Left ventricle myocardium inferior (tissue), 1 donor: ENCODE measurements around the gene NFKB1. TPM values are rescaled to one million over a fixed set of nuclear protein-coding genes. Genes with fewer than 3 reads are reported as not detected.

Experiments used
- DNase-seq: peaks from one replicate; pipeline ENCODE4 v3.0.0-alpha.2; 2020
- H3K27ac ChIP-seq: fragments of 200-600 bp; replicated peaks from 2 replicates; pipeline ENCODE4 v1.8.0; 2021
- H3K27me3 ChIP-seq: fragments of 200-600 bp; 2 replicates; pipeline ENCODE4 v1.8.0; 2021; ENCODE audit warnings: low read depth
- H3K36me3 ChIP-seq: fragments of 200-600 bp; 2 replicates; pipeline ENCODE4 v1.8.0; 2021
- H3K4me1 ChIP-seq: fragments of 200-600 bp; 2 replicates; pipeline ENCODE4 v1.8.0; 2021
- H3K4me3 ChIP-seq: fragments of 200-600 bp; 2 replicates; pipeline ENCODE4 v1.8.0; 2021; ENCODE audit warnings: mild to moderate bottlenecking, moderate library complexity
- H3K9me3 ChIP-seq: fragments of 200-600 bp; replicated peaks from 2 replicates; pipeline ENCODE4 v1.8.0; 2021
- intact Hi-C: fragments of 100-400 bp; cut with micrococcal nuclease; formaldehyde crosslinking; loops from one replicate; pipeline ENCODE4 v1.11.0; 2022
- total RNA-seq: library from RNA; stranded (reverse); fragmentation: NEBNext Ultra II Directional; extraction: Animal tissue kit (Norgen Biotek cat#: 25700); gene quantifications from one replicate; pipeline ENCODE4 v1.2.1, GENCODE V29; 2021
- TF ChIP-seq, protein P1 (sequence below): fragments of 200-600 bp; IDR thresholded peaks from 2 replicates; pipeline ENCODE4 v1.8.0; 2021; ENCODE audit warnings: antibody characterized with exemption, mild to moderate bottlenecking, borderline replicate concordance
- donor health status: DM: no; HTN: yes; CAD: no; lungs with severe emphysema.

Gene NFKB1
- total RNA-seq, 1 donor from 2014 or later, result 18.0 TPM

GRCh38 chr4:102517753-102518152, 16.6 kb downstream of the NFKB1 start:
- TF ChIP-seq, protein P1, sequence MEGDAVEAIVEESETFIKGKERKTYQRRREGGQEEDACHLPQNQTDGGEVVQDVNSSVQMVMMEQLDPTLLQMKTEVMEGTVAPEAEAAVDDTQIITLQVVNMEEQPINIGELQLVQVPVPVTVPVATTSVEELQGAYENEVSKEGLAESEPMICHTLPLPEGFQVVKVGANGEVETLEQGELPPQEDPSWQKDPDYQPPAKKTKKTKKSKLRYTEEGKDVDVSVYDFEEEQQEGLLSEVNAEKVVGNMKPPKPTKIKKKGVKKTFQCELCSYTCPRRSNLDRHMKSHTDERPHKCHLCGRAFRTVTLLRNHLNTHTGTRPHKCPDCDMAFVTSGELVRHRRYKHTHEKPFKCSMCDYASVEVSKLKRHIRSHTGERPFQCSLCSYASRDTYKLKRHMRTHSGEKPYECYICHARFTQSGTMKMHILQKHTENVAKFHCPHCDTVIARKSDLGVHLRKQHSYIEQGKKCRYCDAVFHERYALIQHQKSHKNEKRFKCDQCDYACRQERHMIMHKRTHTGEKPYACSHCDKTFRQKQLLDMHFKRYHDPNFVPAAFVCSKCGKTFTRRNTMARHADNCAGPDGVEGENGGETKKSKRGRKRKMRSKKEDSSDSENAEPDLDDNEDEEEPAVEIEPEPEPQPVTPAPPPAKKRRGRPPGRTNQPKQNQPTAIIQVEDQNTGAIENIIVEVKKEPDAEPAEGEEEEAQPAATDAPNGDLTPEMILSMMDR, result no peak
- Histone ChIP-seq H3K27me3 (no peaks in the 10 kb centered on the region), H3K4me1 (peaks cover 52% of the 10 kb centered on the region), H3K36me3 (no peaks in the 10 kb centered on the region), H3K27ac (no peak overlapping the region), H3K9me3 (peaks cover 14% of the 10 kb centered on the region), H3K4me3 (no peak overlapping the region)
- no peak for DNase-seq
- intact Hi-C loops, result no loop called here

GRCh38 chr4:102518703-102519131, 17.6 kb downstream of the NFKB1 start:
- H3K27ac ChIP-seq, result no peak overlapping the region
- intact Hi-C loops, result no loop called here
- TF ChIP-seq, protein P1, result no peak
- no peaks in the 10 kb centered on the region for H3K27me3 ChIP-seq
- peaks cover 61% of the 10 kb centered on the region for H3K4me1 ChIP-seq
- DNase-seq, result no peak
- H3K9me3 ChIP-seq, result peaks cover 14% of the 10 kb centered on the region
- H3K36me3 ChIP-seq, result no peaks in the 10 kb centered on the region
- H3K4me3 ChIP-seq, result no peak overlapping the region

DNA sequence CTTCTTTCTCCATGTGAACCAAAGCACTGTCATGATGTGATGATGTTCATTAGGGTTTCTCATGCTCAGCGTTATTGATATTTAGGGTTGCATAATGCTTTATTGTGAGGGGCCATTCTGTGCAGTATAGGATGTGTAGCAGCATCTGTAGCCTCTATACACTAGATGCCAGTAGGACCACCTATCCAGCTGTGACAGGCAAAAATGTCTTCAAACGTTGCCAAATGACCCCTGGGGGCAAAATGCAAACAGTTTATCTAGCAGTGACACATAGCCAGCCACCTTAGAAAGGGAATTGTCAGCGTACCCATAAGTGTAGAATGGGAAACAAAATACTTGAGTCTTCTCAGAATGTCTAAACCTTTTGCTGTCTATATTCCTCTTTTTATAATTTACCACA, 18.8 kb downstream of the NFKB1 start:
- peaks cover 64% of the 10 kb centered on the region for H3K4me1 ChIP-seq
- no peaks in the 10 kb centered on the region for H3K36me3 ChIP-seq
- peaks cover 14% of the 10 kb centered on the region for H3K9me3 ChIP-seq
- intact Hi-C loops, result no loop called here
- no peak for DNase-seq
- H3K27me3 ChIP-seq, result no peaks in the 10 kb centered on the region
- H3K27ac ChIP-seq, result no peak overlapping the region
- TF ChIP-seq, protein P1, result no peak
- H3K4me3 ChIP-seq, result no peak overlapping the region

GRCh38 chr4:102521570-102521969, 20.4 kb downstream of the NFKB1 start:
- no peak overlapping the region for H3K27ac ChIP-seq
- no peaks in the 10 kb centered on the region for H3K27me3 ChIP-seq
- TF ChIP-seq, protein P1, result no peak
- peaks cover 3% of the 10 kb centered on the region for H3K9me3 ChIP-seq
- no peak overlapping the region for H3K4me3 ChIP-seq
- DNase-seq, result no peak
- peaks cover 64% of the 10 kb centered on the region for H3K4me1 ChIP-seq
- H3K36me3 ChIP-seq, result no peaks in the 10 kb centered on the region
- intact Hi-C loops, result no loop called here

DNA sequence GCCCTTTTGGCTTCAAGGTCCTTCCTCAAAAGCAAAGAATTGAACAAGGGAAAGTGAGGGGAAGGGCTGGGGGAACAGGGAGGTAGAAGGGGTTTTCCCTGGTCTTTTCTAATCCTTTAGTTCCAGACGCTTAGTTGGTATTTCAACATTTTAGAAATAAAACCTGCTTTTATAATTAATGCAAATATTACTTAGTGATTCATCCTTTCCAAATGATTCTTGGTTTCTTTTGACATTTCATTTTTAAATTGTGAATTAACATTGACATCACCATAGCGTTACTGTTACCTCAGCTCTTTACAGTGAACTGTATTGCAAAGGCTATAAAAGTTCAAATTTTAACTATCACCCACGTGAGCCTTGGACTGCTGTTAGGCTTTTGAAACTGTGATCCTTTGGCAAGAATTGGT, 20.9 kb downstream of the NFKB1 start:
- Histone ChIP-seq H3K36me3 (no peaks in the 10 kb centered on the region), H3K4me1 (peaks cover 64% of the 10 kb centered on the region), H3K9me3 (no peaks in the 10 kb centered on the region), H3K4me3 (no peak overlapping the region), H3K27ac (no peak overlapping the region), H3K27me3 (no peaks in the 10 kb centered on the region)
- DNase-seq, result no peak
- intact Hi-C loops, result no loop called here
- TF ChIP-seq, protein P1, result no peak

- intact Hi-C loops, result no loop called here
- Histone ChIP-seq H3K4me1 (peaks cover 63% of the 10 kb centered on the region), H3K36me3 (no peaks in the 10 kb centered on the region), H3K4me3 (no peak overlapping the region), H3K27ac (no peak overlapping the region), H3K27me3 (no peaks in the 10 kb centered on the region), H3K9me3 (no peaks in the 10 kb centered on the region)
- TF ChIP-seq, protein P1, result no peak
- DNase-seq, result no peak
These were observed 23.5 kb downstream of the NFKB1 start for GRCh38 chr4:102524691-102525090.
